DND-41 (cell line): ENCODE results near the gene DPY30.

Experiments
- EZH2 ChIP-seq: IDR thresholded peaks from 3 replicates; pipeline ENCODE4 v1.6.1; 2012; ENCODE audit warnings: borderline replicate concordance, low read depth, mild to moderate bottlenecking, moderate library complexity, low read length, inconsistent platforms; ENCODE audit not compliant: severe bottlenecking
- TF ChIP-seq, protein P1 (sequence below): IDR thresholded peaks from 2 replicates; pipeline ENCODE4 v1.5.1; 2012; ENCODE audit warnings: borderline replicate concordance, low read length, moderate library complexity, mild to moderate bottlenecking; ENCODE audit not compliant: poor library complexity, severe bottlenecking; ENCODE audit errors: extremely low read depth

DNA sequence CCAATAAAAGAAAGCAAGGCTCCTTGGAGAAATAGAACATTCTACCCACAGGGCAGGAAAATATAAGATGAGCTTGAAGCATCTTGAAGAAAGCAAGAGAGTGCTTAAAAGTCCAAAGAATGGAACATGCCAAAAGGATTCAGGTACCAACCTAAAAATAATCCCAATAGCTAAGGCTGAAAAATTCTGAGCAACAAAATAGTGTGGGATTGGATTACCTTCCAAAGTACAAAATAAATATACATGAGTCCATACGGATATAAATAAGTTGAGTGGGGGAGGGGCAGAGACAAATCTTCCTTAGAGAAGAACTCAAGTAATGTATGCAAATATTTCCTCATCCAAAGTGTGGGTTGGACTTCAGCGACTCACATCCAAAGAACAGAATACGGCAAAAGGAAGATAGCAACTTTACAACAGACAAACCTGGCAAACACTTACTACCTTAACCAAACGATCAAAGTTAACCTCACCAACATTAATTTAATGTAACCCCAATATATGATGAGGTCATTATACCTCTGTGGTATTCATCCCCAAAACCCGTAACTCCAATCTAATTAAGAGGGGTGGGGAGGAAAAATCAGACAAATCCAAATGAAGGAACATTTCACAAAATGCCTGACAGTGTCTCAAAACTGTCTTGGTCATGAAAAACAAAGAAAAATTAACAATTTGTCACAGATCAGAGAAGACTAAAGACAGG, 55.7 kb downstream of the DPY30 start:
- TF ChIP-seq, protein P1, sequence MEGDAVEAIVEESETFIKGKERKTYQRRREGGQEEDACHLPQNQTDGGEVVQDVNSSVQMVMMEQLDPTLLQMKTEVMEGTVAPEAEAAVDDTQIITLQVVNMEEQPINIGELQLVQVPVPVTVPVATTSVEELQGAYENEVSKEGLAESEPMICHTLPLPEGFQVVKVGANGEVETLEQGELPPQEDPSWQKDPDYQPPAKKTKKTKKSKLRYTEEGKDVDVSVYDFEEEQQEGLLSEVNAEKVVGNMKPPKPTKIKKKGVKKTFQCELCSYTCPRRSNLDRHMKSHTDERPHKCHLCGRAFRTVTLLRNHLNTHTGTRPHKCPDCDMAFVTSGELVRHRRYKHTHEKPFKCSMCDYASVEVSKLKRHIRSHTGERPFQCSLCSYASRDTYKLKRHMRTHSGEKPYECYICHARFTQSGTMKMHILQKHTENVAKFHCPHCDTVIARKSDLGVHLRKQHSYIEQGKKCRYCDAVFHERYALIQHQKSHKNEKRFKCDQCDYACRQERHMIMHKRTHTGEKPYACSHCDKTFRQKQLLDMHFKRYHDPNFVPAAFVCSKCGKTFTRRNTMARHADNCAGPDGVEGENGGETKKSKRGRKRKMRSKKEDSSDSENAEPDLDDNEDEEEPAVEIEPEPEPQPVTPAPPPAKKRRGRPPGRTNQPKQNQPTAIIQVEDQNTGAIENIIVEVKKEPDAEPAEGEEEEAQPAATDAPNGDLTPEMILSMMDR: no peak
- no peak for TF ChIP-seq EZH2
